CD4-positive, alpha-beta T cell treated with Interleukin-2 at 100 ng/mL for 4 hours (primary cell): ENCODE results near the gene TENM3.

ENCODE experiments used
- DNase-seq: peaks from one replicate; pipeline ENCODE4 v3.0.0-alpha.2; 2020; ENCODE audit warnings: low spot score

The TENM3 gene

GRCh38 chr4:182254026-182254780 lies 11.0 kb downstream of the TENM3 start:
- no peak for DNase-seq

DNA sequence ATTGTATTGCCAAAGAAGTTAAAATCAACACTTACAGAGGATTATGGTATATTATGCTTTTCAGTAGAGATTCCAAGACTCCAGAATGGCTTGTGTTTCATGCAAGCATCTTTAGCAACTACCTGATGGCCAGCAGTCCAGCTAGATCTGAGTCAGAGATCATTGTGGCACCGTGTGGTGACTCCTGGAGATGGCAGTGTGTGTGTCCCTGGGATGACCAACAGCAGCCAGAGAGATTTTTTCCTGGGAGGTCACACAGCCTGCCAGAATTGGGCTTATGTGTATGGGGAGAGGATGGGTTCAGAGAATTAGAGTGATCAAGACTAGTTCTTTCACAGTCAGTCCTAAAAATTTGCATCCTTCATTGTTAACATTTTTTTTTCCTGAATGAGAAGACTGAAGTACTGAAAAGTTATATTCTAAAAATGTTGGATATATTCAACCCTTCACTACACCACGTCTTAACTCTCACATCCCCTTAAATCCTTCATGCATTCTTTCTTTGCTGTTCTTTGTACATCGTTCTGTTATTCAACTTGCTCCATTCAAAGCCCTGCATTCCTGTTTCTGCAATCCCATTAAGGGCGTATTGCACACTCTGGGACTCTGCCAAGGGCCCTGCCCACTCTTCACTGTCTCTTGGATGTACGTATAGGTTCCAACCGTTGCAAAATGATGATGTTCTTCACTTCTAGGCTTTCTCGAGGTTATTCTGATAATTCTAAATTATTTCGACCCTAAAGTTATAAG lies 12.4 kb downstream of the TENM3 start:
- DNase-seq, result no peak

- no peak for DNase-seq
These were observed 13.8 kb downstream of the TENM3 start for GRCh38 chr4:182257016-182257415.

GRCh38 chr4:182257503-182257902 lies 14.3 kb downstream of the TENM3 start:
- no peak for DNase-seq

- DNase-seq, result no peak
These were observed 15.3 kb downstream of the TENM3 start for GRCh38 chr4:182258441-182259000.

DNA sequence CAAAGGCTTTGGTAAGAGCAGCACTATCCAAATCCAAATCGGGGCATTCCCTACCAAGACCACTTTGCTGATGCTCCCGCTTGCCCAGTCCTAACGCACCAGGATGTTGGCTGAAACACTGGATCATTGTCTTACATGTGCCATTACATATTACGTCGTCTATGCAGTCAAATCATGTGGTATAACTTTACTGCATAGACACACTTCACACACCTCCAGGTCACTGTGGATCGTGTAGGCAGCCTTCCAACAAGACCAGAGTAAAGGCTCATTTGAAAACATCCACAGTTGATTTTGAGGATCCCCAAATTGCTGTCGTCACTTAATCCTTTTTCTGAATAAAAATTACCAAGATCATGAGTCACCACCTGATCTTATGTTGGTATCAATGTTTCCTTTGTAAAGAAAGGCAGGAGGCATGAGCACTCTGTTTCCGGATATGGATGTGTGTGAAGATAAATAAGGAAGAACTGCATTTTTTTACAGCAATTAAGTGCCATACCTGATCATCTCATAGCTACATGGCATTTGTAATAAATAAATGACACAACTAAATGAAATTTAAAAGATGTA lies 18.5 kb downstream of the TENM3 start:
- DNase-seq, result no peak

DNA sequence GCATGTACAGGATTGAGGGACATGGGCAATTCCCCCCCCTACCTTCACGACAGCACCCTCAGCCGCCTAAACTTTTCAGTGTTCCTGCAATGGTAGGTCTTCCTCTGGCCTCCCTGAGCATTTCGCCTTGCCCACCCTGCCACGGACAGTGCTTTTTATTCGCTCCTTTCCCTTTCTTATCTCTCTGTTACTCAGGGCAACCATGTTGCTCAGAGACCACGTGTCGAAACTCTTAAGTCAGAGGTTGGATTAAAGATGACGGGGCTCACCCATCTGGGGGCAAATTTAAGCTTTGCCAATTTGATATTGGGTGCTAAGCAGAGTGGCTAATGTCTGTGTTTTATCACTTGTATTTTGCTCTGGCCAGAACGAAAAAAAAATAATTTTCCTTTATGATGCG lies 20.4 kb downstream of the TENM3 start:
- DNase-seq, result no peak

DNA sequence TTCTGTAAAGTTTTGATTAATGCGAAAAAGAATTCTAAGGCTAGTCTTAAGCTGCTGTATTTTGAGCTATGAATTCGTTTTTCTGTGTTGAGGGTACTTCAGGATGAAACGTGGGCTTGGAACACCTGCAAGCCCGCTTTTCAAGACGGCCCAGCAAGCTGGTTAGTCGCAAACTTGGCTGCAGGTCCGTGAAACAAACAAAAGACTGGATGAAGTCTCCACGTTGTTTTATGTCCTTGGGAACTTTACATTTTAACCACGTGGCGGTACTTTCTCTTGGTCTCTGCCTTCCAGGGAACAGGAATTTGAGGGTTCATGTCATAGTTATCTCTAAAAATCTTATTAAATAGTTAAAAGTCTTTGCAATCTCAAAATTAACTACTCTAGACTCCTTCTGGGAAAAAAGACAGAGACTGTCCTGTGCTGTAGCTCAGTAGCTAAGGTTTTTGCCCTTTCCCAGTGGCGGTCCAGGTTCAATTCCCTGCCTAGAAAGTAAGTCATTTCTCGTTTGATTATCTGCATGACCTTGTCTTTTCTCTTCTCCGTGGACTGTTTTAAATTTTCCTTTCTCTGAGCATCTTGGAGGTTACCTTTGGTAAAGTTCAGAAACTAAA lies 21.0 kb downstream of the TENM3 start:
- DNase-seq, result no peak

- DNase-seq, result no peak
These were observed 22.7 kb downstream of the TENM3 start for GRCh38 chr4:182265881-182266280.

DNA sequence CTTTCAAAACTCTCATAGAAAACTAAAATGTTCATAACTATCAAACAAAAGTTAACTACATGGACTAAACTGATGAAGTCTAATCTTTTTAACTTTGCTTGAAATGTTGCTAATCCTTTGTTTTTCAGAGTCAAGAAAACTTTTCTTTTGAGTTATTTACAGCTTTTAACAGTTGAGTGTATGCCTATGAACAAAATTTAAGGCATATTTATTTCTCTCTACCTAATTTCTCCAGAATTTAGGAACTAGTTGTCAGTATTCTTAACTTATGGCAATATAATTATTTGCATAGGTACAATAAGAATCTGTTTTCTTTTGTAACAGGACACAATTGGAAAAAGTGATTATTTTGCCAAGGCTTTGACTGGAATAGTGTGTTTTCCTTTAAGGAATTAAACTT lies 23.8 kb downstream of the TENM3 start:
- DNase-seq, result no peak

DNA sequence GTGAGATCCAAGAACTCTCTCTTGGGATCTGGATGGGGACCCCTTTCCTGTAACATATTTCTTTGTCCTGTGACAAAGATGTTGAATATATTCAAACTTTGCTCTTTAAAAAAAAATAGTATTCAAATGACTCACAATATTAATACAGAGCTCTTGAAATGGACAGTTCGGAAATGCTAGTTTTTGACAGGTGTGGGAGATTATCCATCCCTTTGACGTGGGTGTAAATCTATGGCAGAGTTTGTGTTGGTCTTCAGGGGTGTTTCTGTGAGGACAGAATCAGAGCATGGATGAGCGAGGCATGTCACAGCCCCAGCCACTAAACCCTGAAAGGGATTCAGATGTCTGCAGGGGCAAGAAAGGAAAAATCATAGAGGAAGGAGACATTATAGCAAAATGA lies 25.8 kb downstream of the TENM3 start:
- no peak for DNase-seq

GRCh38 chr4:182271731-182272130 lies 28.5 kb downstream of the TENM3 start:
- no peak for DNase-seq

- DNase-seq, result no peak
These were observed 28.9 kb downstream of the TENM3 start for GRCh38 chr4:182272151-182272550.

DNA sequence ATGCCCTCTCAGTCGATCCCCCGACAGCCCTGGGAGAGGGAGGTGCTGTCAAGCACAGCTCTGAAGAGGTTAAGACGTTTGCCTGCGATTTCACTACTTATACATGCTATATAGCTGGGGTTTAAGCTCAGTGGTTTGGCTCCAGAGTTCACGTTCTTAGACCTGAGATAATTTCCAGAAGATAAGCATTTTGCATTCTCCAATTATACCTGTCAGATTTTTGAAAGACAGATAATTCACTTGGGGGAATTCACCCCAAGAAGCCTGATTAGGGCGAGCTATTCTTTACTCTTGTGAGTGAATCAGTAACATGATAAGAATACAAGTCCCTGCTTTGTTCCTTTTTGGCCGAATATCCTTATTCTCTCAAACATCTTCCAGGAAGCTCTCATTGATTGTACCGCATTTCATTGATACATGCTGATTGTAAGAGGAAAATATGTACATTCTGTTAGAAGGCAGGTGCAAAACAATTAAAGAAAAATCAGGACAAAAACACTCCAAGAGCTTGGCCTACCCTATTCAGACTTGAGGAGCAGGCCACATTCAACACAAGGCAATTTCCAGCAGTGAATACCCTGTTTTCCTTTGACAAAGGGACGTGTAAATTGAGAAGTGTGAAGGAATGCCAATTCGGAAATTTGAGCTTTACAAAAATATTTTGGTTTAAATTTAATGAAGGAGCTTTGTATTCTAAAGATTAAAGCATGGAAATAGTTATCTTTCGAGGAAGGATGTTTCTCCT lies 30.2 kb downstream of the TENM3 start:
- no peak for DNase-seq

DNA sequence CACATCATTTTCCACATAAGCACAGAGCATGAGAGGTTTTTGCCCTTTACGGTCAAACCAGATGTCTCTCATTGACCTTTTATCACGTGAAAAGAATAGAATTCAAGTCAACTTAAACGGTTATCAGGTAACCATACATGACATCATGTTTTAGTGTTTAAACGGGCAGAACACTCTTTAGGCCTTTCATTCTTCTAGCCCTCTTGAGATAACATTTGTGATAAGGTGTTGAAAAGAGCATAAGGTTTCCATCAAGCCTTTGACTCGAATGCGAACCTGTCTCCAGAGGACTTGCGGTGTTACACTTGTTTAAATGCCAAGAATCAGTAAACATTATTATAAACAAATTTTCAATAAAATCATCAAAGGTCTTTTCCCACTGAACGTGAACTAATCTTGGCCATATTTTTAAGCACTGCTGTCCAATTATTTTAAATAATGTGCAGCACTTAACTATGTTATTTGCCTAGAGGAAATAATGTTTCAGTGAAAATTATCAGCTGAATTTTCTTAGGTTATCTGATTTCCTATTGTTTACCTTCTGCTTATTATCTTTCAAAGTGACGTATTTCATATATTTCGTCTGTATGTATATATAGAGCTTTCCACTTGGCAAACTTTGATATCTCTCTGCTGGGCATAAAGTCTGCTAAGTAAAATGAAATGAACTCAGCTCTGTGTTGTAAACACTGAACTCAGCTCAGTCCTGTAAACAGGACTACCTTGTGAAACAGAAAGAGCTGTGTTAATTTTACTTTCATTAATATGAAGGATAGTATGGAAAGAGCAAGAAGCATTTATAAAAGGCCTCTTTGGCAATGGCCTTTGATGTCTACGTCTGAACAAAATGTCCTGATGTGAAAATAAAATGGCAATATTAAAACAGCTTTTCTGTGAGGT lies 33.3 kb downstream of the TENM3 start:
- no peak for DNase-seq

GRCh38 chr4:182277377-182277776 lies 34.2 kb downstream of the TENM3 start:
- DNase-seq, result no peak

- DNase-seq, result no peak
These were observed 35.5 kb downstream of the TENM3 start for GRCh38 chr4:182278729-182279128.

DNA sequence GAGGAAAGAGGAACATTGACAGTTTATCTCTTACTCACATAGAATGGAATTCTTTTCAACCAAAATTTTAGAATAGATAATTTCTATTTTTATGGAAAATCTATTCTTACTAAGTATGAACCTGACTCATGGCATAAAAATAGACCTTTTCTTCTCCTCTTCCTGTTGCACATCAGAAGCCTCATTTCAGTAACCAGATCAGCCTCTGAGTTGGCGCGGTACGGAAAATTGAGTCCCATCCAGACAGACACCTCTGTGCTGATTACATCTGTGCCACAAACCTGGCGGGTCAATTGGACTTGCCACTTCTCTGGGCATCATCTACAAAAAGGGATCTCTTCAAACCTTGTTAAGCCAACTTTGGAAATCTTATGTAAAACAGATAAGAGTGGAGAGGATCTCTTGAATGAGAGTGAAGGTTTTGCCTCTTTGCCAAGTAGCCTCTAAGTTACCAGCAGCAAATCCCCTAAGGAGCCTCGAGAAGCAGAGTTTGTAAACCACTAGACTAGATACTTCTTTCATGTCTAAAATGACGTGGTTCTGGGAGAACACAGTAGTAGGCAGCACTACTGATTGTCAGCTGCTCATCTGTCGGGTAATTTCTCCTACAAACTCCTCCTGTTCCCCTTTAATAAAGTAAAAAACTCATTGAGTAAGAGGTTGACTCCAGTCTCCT lies 37.4 kb downstream of the TENM3 start:
- no peak for DNase-seq

DNA sequence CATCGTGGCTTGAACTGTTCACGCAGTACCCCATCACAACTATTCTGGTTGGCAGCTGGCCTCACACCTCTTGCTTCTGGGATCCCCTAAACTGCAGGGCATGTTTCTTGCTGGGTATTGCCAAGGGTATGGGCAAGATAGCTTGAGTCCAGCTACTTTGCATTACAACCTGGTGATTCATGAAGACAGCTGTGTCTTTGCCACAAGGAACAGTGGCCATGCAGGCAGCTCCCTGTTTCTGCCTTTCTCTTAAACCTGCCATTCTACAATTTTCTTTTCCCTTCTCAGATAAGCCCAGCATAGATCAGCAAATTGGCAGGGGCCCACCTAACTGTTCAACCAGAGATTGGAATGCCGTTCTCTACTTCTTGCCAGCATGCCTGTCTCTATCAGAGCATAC lies 42.8 kb downstream of the TENM3 start:
- no peak for DNase-seq

GRCh38 chr4:182286931-182287330 lies 43.7 kb downstream of the TENM3 start:
- no peak for DNase-seq
